ENCODE results near the gene GUCA2A.

- no peak for TF ChIP-seq CTCF (conservative IDR thresholded peaks at IDR 0.05; ENCODE audit: low read length)
- TF ChIP-seq EZH2phosphoT487 (IDR thresholded peaks at IDR 0.05; ENCODE audit: borderline replicate concordance, low read depth, low read length), result no peak
These were observed 34.4 kb downstream of the GUCA2A start for GRCh38 chr1:42130061-42130660.
